HuH-7.5 (cell line): Measurements from ENCODE around the gene SCUBE2.
"Not testable (repeated sequence)": the region's sequence is repeated elsewhere in the genome, so short reads cannot be mapped to it uniquely, and the experiment has no call there.

Experiments
- DNase-seq: peaks from one replicate; pipeline ENCODE4 v3.0.0; 2011; ENCODE audit warnings: low spot score

Gene SCUBE2

GRCh38 chr11:9104580-9104979 is 13.2 kb upstream of the SCUBE2 start:
- no peak for DNase-seq

- DNase-seq = no peak
These were observed 12.3 kb upstream of the SCUBE2 start for GRCh38 chr11:9103542-9104276.

GRCh38 chr11:9099617-9100016 is 8.2 kb upstream of the SCUBE2 start:
- no peak for DNase-seq

GRCh38 chr11:9098455-9098854 is 7.1 kb upstream of the SCUBE2 start:
- DNase-seq = not testable (repeated sequence)

DNA sequence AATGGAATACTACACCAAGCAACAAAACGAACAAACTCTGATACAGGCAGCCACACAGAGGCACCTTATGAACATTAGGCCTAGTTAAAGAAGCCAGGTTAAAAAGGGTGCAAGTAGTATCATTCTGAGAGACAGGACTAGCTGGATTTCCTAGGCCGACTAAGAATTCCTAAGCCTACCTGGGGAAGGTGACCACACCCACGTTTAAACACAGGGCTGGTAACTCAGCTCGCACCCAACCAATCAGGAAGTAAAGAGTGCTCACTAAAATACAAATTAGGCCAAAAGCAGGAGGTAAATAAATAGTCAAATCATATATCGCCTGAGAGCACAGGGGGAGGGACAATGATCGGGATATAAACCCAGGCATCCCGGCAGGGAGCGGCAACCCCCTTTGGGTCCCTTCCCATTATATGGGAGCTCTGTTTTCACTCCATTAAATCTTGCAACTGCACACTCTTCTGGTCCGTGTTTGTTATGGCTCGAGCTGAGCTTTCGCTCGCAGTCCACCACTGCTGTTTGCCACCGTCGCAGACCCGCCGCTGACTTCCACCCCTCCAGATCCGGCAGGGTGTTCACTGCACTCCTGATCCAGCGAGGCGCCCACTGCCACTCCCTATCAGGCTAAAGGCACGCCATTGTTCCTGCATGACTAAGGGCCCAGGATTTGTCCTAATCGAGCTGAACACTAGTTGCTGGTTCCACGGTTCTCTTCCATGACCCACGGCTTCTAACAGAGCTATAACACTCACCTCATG is 6.0 kb upstream of the SCUBE2 start:
- not testable (repeated sequence) for DNase-seq

GRCh38 chr11:9096427-9096826 is 5.0 kb upstream of the SCUBE2 start:
- DNase-seq = no peak

- no peak for DNase-seq
These were observed 4.0 kb upstream of the SCUBE2 start for GRCh38 chr11:9095421-9095820.

DNA sequence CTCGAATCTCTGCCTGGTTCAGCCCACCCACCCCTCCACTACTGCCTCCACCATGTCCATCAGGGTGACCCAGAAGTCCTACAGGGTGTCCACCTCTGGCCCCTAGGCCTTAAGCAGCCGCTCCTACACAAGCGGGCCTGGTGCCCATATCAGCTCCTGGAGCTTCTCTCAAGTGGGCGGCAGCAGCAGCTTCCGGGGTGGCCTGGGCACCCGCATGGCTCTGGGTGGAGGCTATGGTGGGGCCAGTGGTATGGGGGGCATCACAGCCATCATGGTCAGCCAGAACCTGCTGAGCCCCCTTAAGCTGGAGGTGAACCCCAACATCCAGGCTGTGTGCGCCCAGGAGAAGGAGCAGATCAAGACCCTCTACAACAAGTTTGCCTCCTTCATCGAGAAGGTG is 3.0 kb upstream of the SCUBE2 start:
- no peak for DNase-seq

- DNase-seq = no peak
These were observed 1.7 kb upstream of the SCUBE2 start for GRCh38 chr11:9092853-9093778.

DNA sequence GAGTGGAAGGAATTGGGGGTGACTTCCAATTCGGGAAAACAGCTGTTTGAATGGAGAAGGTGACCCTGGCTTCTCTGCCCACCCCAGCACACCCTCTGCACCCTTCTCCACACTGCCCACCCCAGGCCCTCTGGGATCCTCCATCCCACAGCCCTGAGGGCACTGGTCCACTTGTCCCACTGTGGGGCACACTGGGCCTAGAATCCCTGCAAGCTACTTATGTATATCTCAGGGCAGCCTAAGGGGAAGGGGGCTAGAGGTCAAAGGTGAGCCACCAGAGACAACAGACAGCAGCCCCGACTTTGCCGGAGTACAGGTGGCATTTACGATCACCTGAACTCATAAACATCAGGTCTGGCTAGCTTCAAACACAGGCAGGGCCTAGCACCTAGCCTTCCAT is 673 bp upstream of the SCUBE2 start:
- DNase-seq = no peak

DNA sequence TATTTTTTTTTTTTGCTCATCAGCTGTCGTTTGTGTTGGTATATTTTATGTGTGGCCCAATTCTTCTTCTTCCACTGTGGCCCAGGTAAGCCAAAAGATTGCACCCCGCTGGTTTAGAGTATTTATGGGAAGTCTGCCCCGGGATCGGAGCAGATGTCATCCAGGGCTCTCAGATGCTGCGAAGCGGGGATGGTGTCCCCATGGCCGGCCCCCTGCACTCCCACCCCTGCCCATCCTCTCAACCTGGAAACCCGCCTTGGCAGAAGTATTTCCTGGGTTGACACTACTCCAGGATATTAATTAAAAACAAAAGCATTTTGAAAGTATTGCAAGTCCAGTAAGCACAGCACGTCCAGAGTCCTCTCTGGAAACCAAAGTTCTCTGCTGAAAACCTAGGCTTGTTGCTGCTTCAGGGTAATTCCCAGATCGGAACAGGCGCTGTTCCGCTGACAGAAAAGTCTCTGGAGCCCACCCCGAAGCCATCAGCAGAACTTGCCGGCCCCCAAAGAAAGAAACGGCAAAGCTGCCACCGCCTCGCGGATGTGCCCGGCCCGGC is 833 bp downstream of the SCUBE2 start:
- DNase-seq = no peak

GRCh38 chr11:9089636-9090035 is 1.8 kb downstream of the SCUBE2 start:
- DNase-seq = no peak

DNA sequence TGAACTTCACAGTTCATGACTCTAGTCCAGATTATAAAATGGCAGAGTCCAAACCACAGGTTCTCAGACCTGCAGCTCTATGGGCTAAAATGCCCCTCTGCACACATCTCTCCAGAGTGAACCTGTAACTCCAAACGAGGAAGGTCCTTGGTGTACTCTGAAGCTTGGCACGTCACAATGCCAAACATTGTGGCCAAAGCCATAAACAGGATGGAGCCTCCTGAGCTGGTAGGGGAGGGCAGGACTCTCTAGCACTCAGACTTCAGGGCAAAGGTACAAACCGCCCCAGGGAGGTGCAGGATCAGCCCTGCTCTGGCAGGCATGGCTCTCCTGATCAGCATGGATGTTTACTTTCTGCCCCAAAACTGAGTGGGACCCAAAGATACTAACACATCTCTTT is 2.3 kb downstream of the SCUBE2 start:
- no peak for DNase-seq

DNA sequence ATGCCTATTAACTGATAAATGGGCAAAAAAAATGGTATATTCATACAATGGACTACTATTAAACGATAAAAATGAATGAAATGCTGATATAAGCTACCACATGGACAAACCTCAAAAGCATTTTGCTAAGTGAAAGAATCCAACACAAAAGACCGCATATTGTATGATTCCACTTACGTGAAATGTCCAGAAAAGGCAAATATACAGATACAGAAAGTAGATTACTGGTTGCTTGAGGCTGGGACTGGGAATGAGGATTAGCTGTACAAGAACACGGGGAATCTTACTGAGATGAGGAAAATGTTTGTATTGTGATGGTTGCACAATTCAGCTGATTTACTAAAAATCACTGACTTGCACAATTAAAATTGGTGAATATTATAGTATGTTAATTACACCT is 8.8 kb downstream of the SCUBE2 start:
- no peak for DNase-seq

GRCh38 chr11:9081153-9081552 is 10.2 kb downstream of the SCUBE2 start:
- DNase-seq = no peak

- no peak for DNase-seq
These were observed 13.0 kb downstream of the SCUBE2 start for GRCh38 chr11:9078113-9079086.

GRCh38 chr11:9077164-9077563 is 14.2 kb downstream of the SCUBE2 start:
- no peak for DNase-seq

- DNase-seq = no peak
These were observed 14.7 kb downstream of the SCUBE2 start for GRCh38 chr11:9076661-9077060.

DNA sequence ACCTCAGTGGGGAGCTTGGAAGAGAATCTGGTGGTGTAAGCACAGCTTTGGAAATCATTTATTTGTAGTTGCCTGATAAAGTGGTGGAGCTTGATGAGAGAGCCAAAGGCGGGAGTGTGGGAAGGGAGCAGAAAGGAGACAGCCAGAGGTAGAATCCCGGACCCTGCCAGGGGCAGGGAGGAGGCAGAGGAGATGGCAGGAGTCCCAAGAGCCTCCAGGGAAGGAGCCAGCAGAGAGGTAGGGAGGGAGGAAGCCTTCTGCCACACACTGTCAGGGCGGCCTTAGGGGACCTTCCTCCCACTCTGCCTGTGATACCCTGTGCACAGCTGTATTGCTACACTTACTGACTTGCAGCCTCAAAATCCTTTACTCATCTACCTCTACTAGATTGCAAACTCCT is 15.4 kb downstream of the SCUBE2 start:
- no peak for DNase-seq

DNA sequence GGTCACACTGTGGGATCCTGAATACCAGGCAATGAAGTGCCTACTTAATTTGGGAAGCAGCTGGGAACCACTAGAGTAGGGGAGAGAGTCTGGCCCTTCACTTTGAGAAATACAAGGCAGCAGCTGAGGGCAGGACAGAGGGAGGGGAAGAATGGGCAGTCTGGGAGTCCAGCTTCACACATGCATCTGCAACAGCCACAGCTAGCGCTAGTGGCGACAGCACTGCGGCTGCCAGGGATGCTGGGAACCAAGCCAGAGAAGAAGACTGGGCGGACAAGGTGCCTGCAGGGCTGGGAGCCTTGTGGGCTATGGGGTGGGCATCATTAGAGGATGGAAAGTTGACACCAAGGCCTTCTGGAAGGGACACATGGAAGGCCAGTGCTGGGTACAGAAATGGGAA is 15.8 kb downstream of the SCUBE2 start:
- DNase-seq = no peak
